Glomerular endothelial cell (primary cell): ENCODE results near the gene TAPT1. TPM values are rescaled to one million over a fixed set of nuclear protein-coding genes. Genes with fewer than 3 reads are reported as not detected.
"Not testable (repeated sequence)": the region's sequence is repeated elsewhere in the genome, so short reads cannot be mapped to it uniquely, and the experiment has no call there.

ENCODE experiments used
- DNase-seq: peaks from one replicate; pipeline ENCODE4 v3.0.0-alpha.2; 2011; ENCODE audit warnings: low read depth, low spot score; ENCODE audit errors: extremely low read depth
- total RNA-seq: library from RNA; depleted of rRNA; stranded (reverse); fragments of >200 nt; gene quantifications from 2 replicates; pipeline ENCODE4 v1.2.3, GENCODE V29; 2015

Gene TAPT1
- total RNA-seq, 1 donor from 2014 or later = 14.4 TPM

- DNase-seq = no peak
Observed at GRCh38 chr4:16218950-16219349, 7.3 kb downstream of the TAPT1 start.

- no peak for DNase-seq
Observed at GRCh38 chr4:16217300-16218051, 8.8 kb downstream of the TAPT1 start.

DNA sequence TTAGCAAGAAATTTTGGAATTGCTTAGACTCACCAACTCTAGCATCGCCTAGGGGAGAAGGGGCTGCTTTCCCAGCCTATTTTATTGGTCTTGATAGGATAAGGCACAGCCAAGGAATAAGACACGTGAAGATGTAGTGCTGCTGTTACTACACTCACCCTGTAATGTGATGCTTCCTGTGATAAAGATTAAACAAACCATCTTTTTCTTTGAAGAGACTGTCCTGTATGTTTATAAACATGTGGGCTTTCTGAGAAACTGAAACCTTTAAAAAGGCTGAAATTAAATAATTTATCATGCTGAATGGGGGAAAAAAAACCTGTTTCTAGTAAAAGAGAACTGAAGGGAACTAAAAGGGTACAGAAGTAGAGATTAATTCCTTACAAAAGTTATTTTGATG is 13.2 kb downstream of the TAPT1 start:
- no peak for DNase-seq

GRCh38 chr4:16212138-16212782 is 14.0 kb downstream of the TAPT1 start:
- DNase-seq = no peak

GRCh38 chr4:16207409-16207808 is 18.9 kb downstream of the TAPT1 start:
- no peak for DNase-seq

- DNase-seq = no peak
Observed at GRCh38 chr4:16206848-16207247, 19.4 kb downstream of the TAPT1 start.

DNA sequence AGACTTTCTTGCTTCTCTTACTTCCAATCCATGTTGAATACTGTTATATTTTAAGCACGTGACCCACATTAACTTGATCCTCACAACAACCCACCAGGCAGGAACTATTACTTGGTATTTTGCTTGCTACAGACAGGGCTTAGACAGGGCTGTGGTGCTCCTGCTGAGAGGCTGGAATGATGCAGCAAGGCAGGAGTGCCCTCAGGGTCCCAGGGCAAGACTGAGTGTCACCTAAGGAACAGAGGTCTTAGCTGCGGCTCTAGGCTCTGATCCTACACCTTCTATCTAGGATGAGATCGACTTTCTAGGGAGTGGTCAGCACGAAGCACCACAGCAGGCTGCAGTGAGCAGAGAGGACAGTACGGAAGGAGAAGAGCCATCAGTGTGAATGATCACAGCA is 20.0 kb downstream of the TAPT1 start:
- no peak for DNase-seq

- DNase-seq = no peak
Observed at GRCh38 chr4:16205298-16206164, 20.7 kb downstream of the TAPT1 start.

DNA sequence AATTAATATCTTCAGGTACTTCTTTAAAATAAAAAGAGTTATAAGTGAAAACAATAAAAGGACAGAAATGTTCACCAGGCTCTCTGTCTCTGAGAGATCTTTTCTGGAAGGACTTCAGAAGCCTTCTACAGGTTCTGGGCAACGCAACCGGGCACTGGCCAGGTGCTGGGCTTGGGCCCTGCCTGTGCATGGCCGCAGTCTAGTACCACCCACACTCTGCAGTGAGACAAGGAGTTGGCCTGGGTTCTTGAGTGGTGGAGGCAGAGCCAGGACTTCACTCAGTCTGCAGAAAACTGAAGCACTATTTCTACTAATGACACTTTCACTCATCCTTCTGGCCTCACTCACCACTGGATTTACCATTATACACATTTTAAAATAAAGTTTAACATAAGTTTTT is 21.8 kb downstream of the TAPT1 start:
- DNase-seq = no peak

- DNase-seq = no peak
Observed at GRCh38 chr4:16203083-16203482, 23.2 kb downstream of the TAPT1 start.

DNA sequence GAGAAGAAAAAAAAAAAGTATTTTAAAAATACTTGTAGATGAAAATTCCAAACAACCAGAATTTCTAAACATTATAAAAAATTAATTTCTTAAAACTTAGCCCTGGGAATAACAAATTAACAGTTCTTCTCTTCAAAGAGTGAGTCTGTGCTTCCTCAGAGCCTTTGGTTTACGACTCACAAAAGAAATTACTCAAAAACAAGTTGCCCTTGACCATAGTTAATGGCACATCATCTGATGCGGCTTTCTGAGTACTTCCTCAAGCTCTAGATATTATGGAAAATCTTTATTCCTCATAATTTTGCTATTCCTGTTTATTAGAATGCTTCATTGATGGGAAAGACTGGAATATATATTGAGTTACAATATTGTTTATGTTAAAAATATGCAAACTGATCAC is 23.7 kb downstream of the TAPT1 start:
- DNase-seq = no peak

DNA sequence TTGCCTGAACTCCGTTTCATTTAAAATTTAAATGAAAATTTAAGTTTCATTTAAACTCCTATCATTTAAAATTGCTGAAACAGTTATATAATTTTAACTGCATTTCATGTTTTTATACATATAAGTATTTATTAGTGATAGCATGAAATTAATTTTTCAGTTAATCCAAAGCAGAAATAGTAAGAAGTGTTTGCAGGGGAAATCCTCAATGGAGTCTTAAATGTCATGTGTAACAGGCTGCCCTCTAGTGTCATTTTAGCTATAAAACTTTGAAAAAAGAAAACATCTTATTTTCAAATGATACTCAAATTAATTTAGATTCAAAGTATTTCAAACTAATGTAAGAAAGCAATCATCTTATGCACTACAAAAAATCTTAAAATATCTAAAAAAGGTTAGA is 27.2 kb downstream of the TAPT1 start:
- DNase-seq = no peak

- no peak for DNase-seq
Observed at GRCh38 chr4:16197876-16198665, 28.2 kb downstream of the TAPT1 start.

- no peak for DNase-seq
Observed at GRCh38 chr4:16196482-16197393, 29.5 kb downstream of the TAPT1 start.

DNA sequence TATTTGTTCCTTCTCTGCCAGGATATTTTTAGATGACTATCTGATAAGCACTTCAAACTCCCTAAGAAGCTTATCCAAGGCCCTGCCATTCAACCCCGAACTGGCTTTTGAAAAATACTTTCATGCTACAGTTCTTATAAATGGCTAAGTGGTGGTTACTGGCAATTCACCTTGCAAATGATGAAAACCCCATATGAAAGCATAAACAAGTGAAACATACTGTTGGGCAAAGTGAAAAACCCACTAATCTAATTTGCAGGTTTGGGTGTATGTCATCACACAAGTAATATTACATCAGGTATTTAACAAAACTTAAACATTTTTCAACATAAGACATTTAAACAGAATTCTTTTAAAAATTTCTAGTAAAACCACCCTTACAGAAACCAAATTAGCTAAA is 31.1 kb downstream of the TAPT1 start:
- DNase-seq = no peak

DNA sequence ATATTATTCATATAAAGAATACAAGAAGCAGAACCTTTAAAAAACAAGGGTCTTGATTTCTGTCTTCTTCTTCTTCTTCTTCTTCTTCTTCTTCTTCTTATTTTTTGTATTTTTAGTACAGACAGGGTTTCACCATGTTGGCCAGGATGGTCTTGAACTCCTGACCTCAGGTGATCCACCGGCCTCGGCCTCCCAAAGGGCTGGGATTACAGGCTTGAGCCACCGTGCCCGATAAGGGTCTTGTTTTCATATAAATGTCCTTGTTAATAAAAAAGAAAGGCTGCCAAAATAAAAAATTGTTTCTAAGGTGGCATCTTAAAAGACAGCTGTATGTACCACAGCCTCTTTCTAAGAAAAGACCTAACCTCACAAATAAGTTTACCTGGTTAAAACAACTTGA is 31.5 kb downstream of the TAPT1 start:
- DNase-seq = not testable (repeated sequence)

DNA sequence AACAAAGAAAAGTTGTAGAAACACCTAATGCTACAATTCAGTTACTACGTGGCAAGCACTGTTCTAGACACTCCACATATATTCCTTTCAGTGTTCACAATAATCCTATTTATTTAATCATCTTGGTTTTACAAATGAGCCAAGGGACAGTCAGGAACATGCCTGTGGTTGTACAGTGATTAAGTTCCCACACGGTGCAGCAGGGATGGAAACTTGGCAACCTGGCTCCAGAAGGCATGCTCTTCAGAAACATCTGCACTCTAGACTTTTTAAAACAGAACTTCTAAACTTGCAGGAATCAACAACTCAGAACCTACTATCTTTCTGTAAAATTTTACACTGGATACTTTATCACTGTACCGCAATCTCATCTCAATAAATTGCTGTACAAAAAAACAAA is 32.1 kb downstream of the TAPT1 start:
- no peak for DNase-seq

DNA sequence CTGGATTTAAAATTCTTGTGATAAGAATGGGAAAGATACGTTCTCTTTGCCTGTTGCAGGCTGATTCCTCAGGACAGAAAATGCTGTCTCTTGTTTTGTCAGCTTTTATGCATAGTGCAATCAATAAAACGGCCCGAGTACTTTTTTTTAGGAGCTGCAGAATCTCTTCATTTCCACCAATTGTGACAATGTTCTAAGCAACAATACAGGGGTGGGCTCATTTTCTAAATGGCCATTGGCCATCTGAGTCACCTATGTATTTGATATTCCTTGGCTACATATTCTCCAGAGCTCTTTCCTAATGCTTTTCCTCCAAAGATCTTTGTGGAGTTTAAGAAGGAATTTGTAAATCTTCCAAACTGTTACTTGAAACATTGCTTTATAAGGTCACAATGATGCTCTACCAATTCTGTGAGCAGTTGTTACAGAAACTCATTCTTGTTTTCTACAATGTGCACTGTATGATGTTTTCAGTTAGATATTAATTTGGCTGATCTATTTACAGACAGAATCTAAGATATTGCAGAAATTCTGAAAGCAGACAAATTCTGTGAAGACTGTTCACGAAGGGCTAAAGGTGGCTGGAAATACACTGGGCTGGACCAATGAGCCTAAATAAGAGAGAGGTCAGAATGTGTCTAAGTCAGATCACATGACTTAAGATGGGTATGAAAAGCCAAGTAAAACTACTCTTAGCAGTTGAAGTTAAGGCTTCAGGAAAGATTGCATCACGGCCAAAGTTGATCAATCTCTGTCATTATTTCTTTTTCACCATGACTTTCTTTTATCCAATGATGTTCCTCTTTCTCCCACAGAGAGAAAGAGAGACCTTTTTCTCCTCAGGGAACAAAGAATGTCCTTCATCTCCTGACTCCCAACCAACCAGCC is 33.4 kb downstream of the TAPT1 start:
- DNase-seq = no peak

DNA sequence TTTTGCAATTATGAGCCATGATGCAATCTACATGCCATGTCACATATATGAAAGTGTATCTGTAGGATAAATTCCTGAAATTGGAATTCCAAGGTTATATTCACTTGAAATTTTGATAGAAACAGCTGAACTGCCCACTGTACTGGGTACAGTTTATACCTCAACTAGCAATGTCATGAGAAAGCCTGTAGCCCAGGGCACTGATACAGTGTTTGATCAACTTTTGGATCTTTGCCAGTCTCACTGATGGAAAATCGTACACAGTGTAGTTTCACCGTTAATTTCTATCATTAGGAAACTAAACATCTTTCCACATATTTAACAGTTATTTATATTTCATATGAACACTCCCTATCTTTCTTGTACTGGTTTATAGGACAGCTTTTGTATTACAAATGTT is 34.2 kb downstream of the TAPT1 start:
- DNase-seq = no peak
